Left lung (tissue), 10 donors: ENCODE measurements around the gene TMEM121B. TPM values are rescaled to one million over a fixed set of nuclear protein-coding genes. Genes with fewer than 3 reads are reported as not detected.

Experiments
- ATAC-seq: fragments of 200-7000 bp; cut with Tn5 transposase; one replicate; pipeline ENCODE4 v1.9.1; 2020; ENCODE audit warnings: moderate library complexity
- DNase-seq, 4 donors: peaks; one replicate each; pipeline ENCODE4 v3.0.0-alpha.2; 2013 to 2020
- H3K27ac ChIP-seq, 2 donors: fragments of 200-600 bp; sonication (generic) in 1 of 2; one replicate each; pipeline versions ENCODE4 v1.5.0 to v1.8.0; 2020 to 2021
- H3K27me3 ChIP-seq, 2 donors: fragments of 200-600 bp; sonication (generic) in 1 of 2; one replicate each; pipeline versions ENCODE4 v1.5.0 to v1.8.0; 2020 to 2021
- H3K36me3 ChIP-seq, 2 donors: fragments of 200-600 bp; sonication (generic) in 1 of 2; one replicate each; pipeline versions ENCODE4 v1.5.0 to v1.8.0; 2020 to 2021
- H3K4me1 ChIP-seq, 2 donors: fragments of 200-600 bp; one replicate each; pipeline ENCODE4 v1.8.0; 2021
- H3K4me3 ChIP-seq, 2 donors: fragments of 200-600 bp; sonication (generic) in 1 of 2; one replicate each; pipeline versions ENCODE4 v1.5.0 to v1.8.0; 2020 to 2021; ENCODE audit warnings: mild to moderate bottlenecking in 1 of 2
- H3K9me3 ChIP-seq, 2 donors: fragments of 200-600 bp; sonication (generic) in 1 of 2; one replicate each; pipeline versions ENCODE4 v1.5.0 to v1.8.0; 2020 to 2021
- intact Hi-C, 2 donors: fragments of 100-400 bp; cut with DNase I; formaldehyde crosslinking; loops; one replicate each; pipeline versions ENCODE4 v1.11.2 to v1.14.2; 2022
- polyA plus RNA-seq, 6 donors: library from polyadenylated mRNA; unstranded; fragments of 120-200 nt; gene quantifications; one replicate each; pipeline ENCODE4 v1.2.1, GENCODE V29; 2013; ENCODE audit not compliant: insufficient read length in 6 of 6
- total RNA-seq, 2 donors: library from RNA; stranded (reverse); fragmentation: NEBNext Ultra II Directional; extraction: Animal tissue kit (Norgen Biotek cat#: 25700); gene quantifications; one replicate each; pipeline ENCODE4 v1.2.1, GENCODE V29; 2021
- TF ChIP-seq, protein P1 (sequence below), 2 donors: fragments of 200-600 bp; sonication (generic) in 1 of 2; IDR thresholded peaks; one replicate each; pipeline versions ENCODE4 v1.5.0 to v1.8.0; 2021; ENCODE audit warnings: antibody characterized with exemption in 2 of 2
- donor health status: DM: no; HTN: yes; CAD: no.
- donor health status: DM: no; HTN: no; CAD: no.

Gene TMEM121B
- total and polyA plus RNA-seq, 8 donors = 0.41 to 1.4 (median 0.94) TPM

GRCh38 chr22:17101475-17102296 lies 19.5 kb downstream of the TMEM121B start:
- H3K4me1 ChIP-seq = peaks cover 0 to 92% of the 10 kb centered on the region in 2 donors
- H3K27ac ChIP-seq = peak overlapping the region in 1 of 2 donors; percentile 85
- H3K4me3 ChIP-seq = no peak overlapping the region
- DNase-seq = no peak
- H3K9me3 ChIP-seq = no peaks in the 10 kb centered on the region
- H3K36me3 ChIP-seq = peaks cover 0 to 93% of the 10 kb centered on the region in 2 donors
- intact Hi-C loops = no loop called here
- no peaks in the 10 kb centered on the region for H3K27me3 ChIP-seq
- TF ChIP-seq, protein P1, sequence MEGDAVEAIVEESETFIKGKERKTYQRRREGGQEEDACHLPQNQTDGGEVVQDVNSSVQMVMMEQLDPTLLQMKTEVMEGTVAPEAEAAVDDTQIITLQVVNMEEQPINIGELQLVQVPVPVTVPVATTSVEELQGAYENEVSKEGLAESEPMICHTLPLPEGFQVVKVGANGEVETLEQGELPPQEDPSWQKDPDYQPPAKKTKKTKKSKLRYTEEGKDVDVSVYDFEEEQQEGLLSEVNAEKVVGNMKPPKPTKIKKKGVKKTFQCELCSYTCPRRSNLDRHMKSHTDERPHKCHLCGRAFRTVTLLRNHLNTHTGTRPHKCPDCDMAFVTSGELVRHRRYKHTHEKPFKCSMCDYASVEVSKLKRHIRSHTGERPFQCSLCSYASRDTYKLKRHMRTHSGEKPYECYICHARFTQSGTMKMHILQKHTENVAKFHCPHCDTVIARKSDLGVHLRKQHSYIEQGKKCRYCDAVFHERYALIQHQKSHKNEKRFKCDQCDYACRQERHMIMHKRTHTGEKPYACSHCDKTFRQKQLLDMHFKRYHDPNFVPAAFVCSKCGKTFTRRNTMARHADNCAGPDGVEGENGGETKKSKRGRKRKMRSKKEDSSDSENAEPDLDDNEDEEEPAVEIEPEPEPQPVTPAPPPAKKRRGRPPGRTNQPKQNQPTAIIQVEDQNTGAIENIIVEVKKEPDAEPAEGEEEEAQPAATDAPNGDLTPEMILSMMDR (IDR thresholded peaks at IDR 0.05) = no peak
- no peak for ATAC-seq

DNA sequence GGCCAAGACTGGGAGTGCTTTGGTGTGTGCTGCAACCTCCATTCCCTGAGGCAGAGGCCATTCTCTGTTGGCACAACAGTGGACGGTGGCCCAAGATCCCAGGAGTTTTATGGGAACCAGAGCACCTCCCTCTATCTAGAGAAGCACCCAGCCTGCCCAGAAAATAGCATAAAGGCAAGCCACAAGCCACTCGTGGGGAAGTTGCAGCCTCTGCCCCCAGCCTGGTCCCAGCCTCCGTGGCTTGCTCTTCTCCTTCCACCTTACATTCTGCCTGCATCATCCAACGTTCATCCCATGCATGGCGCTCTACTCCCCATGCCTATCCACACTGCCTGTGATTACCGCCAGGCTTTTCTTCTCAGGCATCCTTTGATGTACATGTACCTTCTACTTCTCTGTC lies 20.5 kb downstream of the TMEM121B start:
- intact Hi-C loops = no loop called here
- Histone ChIP-seq H3K4me1 (peaks cover 0 to 94% of the 10 kb centered on the region in 2 donors), H3K9me3 (no peaks in the 10 kb centered on the region), H3K27ac (peak overlapping the region in 1 of 2 donors; percentile 85), H3K4me3 (no peak overlapping the region), H3K27me3 (no peaks in the 10 kb centered on the region), H3K36me3 (peaks cover 0 to 83% of the 10 kb centered on the region in 2 donors)
- TF ChIP-seq, protein P1 (IDR thresholded peaks at IDR 0.05) = no peak
- peak in 2 of 4 donors; percentile 40 to 83 for DNase-seq
- ATAC-seq = no peak

- Histone ChIP-seq H3K36me3 (peaks cover 0 to 66% of the 10 kb centered on the region in 2 donors), H3K27ac (peak overlapping the region in 1 of 2 donors; percentile 85)
- intact Hi-C loops = loop anchor here in 1 of 2 donors (10.0 kb wide), 1 partner anchor 406 kb away; no protein-coding TSS in a partner anchor
Measured at GRCh38 chr22:17098379-17098819, 22.8 kb downstream of the TMEM121B start.

GRCh38 chr22:17097701-17098100 lies 23.5 kb downstream of the TMEM121B start:
- Histone ChIP-seq H3K4me3 (peak overlapping the region in 1 of 2 donors; percentile 10), H3K27ac (peak overlapping the region in 1 of 2 donors; percentile 85), H3K9me3 (no peaks in the 10 kb centered on the region), H3K36me3 (peaks cover 0 to 59% of the 10 kb centered on the region in 2 donors), H3K27me3 (no peaks in the 10 kb centered on the region), H3K4me1 (peaks cover 0 to 95% of the 10 kb centered on the region in 2 donors)
- DNase-seq (no peak), ATAC-seq (no peak)
- intact Hi-C loops = loop anchor here in 1 of 2 donors (10.0 kb wide), 1 partner anchor 407 kb away; no protein-coding TSS in a partner anchor
- TF ChIP-seq, protein P1 (IDR thresholded peaks at IDR 0.05) = no peak

More at GRCh38 chr22:17098379-17098819, 22.8 kb downstream of the TMEM121B start:
- H3K4me1 ChIP-seq = peaks cover 0 to 95% of the 10 kb centered on the region in 2 donors
- ATAC-seq (peak; percentile 77), DNase-seq (peak in 1 of 4 donors; percentile 56)
- H3K4me3 ChIP-seq = peak overlapping the region in 1 of 2 donors; percentile 10
- H3K27me3 ChIP-seq = no peaks in the 10 kb centered on the region
- no peaks in the 10 kb centered on the region for H3K9me3 ChIP-seq
- TF ChIP-seq, protein P1 (IDR thresholded peaks at IDR 0.05) = no peak

GRCh38 chr22:17097062-17097461 lies 24.1 kb downstream of the TMEM121B start:
- H3K9me3 ChIP-seq = no peaks in the 10 kb centered on the region
- intact Hi-C loops = loop anchor here in 1 of 2 donors (10.0 kb wide), 1 partner anchor 408 kb away; no protein-coding TSS in a partner anchor
- ATAC-seq (no peak), DNase-seq (no peak)
- H3K27ac ChIP-seq = peak overlapping the region in 1 of 2 donors; percentile 85
- no peak overlapping the region for H3K4me3 ChIP-seq
- TF ChIP-seq, protein P1 (IDR thresholded peaks at IDR 0.05) = no peak
- no peaks in the 10 kb centered on the region for H3K27me3 ChIP-seq
- H3K36me3 ChIP-seq = peaks cover 0 to 53% of the 10 kb centered on the region in 2 donors
- peaks cover 0 to 95% of the 10 kb centered on the region in 2 donors for H3K4me1 ChIP-seq
